GM10248 (cell line): ENCODE results near the gene SH3PXD2B.

Source experiments
- CTCF ChIA-PET: fragments of 300-600 bp; sonication (Branson Sonifier 250); formaldehyde crosslinking; extraction: SDS; loops from one replicate; lab custom pipeline; 2021; ENCODE audit warnings: antibody characterized with exemption; lab: Yijun Ruan, JAX
- POLR2A ChIA-PET: fragments of 350-650 bp; sonication (Branson Sonifier 250); formaldehyde crosslinking; extraction: SDS; loops from one replicate; lab custom pipeline; 2020; ENCODE audit warnings: antibody characterized with exemption; lab: Yijun Ruan, JAX
- DNase-seq: peaks from one replicate; pipeline ENCODE4 v3.0.0; 2012; ENCODE audit errors: extremely low spot score
- TF ChIP-seq, protein P1 (sequence below): IDR thresholded peaks from 2 replicates; pipeline ENCODE4 v1.5.1; 2012; ENCODE audit warnings: mild to moderate bottlenecking, low read depth; ENCODE audit errors: extremely low read depth, missing control alignments, control extremely low read depth

SH3PXD2B gene

GRCh38 chr5:172438319-172438668 is 16.0 kb downstream of the SH3PXD2B start:
- ChIA-PET POLR2A (no interaction called here), CTCF (interaction anchor here (1.0 to 3.1 kb wide), 2 partner anchors 13 to 15 kb away, joined by 4 to 14 read pairs; no protein-coding TSS in a partner anchor)
- TF ChIP-seq, protein P1, sequence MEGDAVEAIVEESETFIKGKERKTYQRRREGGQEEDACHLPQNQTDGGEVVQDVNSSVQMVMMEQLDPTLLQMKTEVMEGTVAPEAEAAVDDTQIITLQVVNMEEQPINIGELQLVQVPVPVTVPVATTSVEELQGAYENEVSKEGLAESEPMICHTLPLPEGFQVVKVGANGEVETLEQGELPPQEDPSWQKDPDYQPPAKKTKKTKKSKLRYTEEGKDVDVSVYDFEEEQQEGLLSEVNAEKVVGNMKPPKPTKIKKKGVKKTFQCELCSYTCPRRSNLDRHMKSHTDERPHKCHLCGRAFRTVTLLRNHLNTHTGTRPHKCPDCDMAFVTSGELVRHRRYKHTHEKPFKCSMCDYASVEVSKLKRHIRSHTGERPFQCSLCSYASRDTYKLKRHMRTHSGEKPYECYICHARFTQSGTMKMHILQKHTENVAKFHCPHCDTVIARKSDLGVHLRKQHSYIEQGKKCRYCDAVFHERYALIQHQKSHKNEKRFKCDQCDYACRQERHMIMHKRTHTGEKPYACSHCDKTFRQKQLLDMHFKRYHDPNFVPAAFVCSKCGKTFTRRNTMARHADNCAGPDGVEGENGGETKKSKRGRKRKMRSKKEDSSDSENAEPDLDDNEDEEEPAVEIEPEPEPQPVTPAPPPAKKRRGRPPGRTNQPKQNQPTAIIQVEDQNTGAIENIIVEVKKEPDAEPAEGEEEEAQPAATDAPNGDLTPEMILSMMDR: no peak
- DNase-seq: no peak

DNA sequence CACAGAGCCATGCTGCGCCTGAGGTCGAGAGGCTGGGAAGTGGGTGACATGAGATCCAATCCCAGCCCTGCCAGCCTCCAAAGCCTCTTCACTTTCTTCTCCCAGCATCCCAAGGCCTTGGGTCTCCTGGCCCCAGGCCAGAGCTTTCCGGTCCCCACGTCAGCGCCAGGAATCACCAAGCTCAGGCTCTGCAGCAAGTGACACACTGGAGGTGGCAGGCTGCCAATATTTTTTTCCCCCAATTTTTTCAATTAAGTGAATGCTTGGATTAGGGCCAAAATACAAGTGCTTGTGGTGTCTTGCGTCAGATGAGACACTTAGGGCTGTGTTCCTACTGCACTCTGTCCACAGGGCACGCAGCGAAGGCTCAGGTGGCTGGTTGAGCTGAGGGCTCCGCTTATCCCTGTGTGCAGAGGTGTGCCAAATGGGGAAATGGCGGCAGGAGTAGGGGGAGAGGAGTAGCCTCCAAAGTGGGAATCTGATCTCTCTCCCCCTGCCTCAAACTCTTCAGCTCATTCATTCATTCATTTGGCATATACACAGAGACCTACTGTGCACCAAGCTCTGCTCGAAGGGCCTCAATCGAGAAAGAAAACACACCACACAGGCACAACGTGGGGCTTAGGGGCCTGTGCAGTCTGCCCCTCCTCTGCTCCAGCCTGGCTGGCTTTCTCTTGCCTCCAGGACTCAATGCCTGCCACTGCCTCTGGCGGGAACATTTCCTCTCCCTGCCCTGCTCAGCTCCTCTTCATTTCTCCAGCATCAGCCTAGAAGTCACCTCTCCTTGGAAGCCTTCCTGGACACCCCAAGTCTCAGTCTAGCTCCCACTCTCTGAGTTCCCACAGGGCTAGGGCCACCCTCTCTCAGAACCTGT is 16.6 kb downstream of the SH3PXD2B start:
- CTCF ChIA-PET: interaction anchor here (1.0 to 3.1 kb wide), 2 partner anchors 14 kb away, joined by 4 to 14 read pairs; no protein-coding TSS in a partner anchor
- TF ChIP-seq, protein P1: no peak
- no peak for DNase-seq
- POLR2A ChIA-PET: no interaction called here

GRCh38 chr5:172436879-172437369 is 17.4 kb downstream of the SH3PXD2B start:
- no peak for DNase-seq
- ChIA-PET CTCF (interaction anchor here (3.1 kb wide), 1 partner anchor 15 kb away, joined by 14 read pairs; no protein-coding TSS in a partner anchor), POLR2A (no interaction called here)
- TF ChIP-seq, protein P1: no peak

DNA sequence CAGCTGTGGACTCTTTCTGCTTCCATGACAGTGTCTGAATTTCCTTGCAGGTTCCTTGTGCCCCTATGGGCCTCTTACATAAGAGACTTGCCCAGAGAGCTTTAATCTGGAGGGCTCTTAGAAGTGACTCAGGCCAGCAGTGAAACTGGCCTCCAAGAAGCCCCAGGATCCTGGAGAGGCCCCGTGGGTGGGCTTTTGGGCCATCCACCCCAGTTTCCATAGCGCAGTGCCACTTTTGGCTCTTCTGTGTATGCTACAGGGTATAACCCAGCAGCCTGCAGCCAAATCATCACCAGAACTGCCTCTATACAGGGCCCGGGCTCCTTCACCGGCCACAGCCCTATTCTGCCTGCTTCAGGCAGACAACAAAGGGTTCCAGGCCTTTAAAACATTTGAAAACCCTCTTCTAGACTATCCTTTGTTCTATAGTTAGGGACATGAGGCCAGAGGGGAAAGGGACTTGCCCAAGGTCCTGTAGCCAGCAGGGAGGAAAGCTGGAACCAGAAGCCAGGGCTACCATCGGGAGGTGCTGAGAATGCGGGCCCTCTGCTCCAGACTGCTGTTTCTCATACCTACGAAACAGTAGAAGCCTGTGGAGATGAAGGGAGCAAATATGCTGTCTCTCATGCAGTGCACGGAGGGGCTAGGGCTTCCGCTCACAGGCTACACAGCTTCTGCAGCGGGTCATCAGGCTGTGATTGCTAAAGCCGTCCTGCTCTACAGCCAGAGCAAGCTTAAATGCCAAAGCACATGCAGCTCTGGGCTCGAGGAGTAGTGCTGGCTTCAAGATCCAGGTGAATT is 18.0 kb downstream of the SH3PXD2B start:
- ChIA-PET CTCF (interaction anchor here (3.1 kb wide), 1 partner anchor 15 kb away, joined by 14 read pairs; no protein-coding TSS in a partner anchor), POLR2A (no interaction called here)
- TF ChIP-seq, protein P1: no peak
- DNase-seq: no peak

DNA sequence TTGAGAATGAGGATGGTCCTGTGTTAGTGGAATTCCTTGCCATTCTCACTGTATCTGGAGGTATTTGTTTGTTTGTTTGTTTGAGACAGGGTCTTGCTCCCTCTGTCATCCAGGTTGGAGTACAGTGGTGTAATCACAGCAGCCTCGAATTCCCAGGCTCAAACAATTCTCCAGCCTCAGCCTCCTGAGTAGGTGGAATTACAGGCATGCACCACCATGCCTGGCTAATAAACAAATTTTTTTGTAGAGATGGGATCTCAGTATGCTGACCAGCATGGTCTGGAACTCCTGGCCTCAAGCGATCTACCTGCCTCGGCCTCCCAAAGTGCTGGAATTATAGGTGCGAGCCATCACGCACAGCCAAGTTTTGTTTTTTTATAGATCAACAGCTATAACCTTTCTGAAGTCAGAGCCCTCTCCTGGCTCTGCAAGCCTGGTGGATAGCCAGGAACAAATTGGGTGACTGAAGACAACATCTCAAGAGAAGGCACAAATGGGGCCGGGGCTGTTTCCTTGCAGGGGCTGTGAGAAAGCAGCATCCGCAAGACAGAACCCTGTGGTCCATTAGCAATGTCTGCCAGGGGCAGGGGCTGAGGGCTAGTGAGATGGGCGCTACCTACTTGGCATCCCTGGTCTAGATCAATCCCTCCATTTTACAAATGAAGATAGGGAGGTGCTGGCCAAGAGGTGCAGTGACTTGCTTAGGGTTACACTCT is 18.8 kb downstream of the SH3PXD2B start:
- no peak for DNase-seq
- ChIA-PET POLR2A (no interaction called here), CTCF (interaction anchor here (1.3 to 3.1 kb wide), 3 partner anchors 9 to 16 kb away, joined by 3 to 14 read pairs (median 4); no protein-coding TSS in a partner anchor)
- TF ChIP-seq, protein P1: no peak
